Frontal cortex (tissue), 4 donors: ENCODE measurements around the gene ZNFX1. TPM values are rescaled to one million over a fixed set of nuclear protein-coding genes. Genes with fewer than 3 reads are reported as not detected.
"Not testable (repeated sequence)": the region's sequence is repeated elsewhere in the genome, so short reads cannot be mapped to it uniquely, and the experiment has no call there.

Experiments used
- DNase-seq, 2 donors: peaks; one replicate each; pipeline ENCODE4 v3.0.0; 2012; ENCODE audit warnings: low spot score in 2 of 2
- FAIRE-seq: peaks from 2 replicates; lab custom pipeline; 2012; peaks lifted over from hg19 to GRCh38; lab: Jason Lieb, UNC
- small RNA-seq: library from RNA; depleted of rRNA; stranded (forward); fragments of <200 nt; gene quantifications from one replicate; pipeline ENCODE3, GENCODE V24; 2014
- total RNA-seq: library from RNA; depleted of rRNA; stranded (reverse); fragments of >200 nt; gene quantifications from one replicate; pipeline ENCODE4 v1.2.3, GENCODE V29; 2014
- donor health status: control.
- donor health status: control.
- donor health status: control.

The ZNFX1 gene
- total RNA-seq, 1 donor from 2014 or later = 13.0 TPM

DNA sequence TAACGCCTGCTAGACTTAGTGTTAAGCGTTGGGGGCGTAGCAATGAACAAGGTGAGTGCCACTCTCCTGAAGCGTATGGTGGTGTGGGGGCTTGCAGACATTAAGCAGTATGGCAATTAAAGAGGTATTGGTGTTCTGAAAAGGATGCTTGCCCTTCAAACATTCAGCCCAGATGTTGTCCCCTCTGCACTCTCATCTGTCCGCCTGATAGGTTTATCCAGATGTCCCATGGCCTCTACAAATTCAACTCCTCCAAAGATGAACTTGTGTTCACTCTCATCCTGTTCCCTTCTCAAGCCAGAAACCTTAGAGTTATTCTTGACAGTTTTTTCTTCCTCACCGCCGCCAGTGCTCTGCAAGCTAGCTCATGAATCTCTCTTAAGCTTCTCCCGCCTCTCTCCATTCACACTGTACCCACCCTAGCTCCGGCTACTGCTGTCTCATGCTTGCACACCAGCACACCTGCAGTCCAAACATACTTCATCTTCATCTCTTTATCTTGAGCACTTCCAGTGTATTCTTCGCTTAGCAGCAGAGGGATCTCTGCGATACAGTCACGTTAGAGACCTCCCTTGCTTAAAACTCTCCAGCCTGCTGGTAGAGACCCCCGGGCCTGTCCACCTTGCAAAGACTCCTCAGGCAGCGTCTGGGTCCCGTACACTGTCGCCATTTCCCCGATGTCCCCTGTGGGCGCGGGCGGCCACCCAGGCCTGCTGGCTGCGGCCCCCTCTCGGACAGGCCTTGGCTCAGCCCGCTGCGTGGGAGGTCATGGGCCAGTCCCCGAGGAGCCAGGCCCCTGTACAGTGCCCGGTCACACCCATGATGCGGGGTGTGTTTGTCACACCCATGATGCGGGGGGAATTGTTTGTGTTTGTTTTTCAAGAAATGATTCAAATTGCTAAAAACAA, 57.7 kb downstream of the ZNFX1 start:
- DNase-seq (peak in 1 of 2 donors; percentile 25), FAIRE-seq (no peak)

DNA sequence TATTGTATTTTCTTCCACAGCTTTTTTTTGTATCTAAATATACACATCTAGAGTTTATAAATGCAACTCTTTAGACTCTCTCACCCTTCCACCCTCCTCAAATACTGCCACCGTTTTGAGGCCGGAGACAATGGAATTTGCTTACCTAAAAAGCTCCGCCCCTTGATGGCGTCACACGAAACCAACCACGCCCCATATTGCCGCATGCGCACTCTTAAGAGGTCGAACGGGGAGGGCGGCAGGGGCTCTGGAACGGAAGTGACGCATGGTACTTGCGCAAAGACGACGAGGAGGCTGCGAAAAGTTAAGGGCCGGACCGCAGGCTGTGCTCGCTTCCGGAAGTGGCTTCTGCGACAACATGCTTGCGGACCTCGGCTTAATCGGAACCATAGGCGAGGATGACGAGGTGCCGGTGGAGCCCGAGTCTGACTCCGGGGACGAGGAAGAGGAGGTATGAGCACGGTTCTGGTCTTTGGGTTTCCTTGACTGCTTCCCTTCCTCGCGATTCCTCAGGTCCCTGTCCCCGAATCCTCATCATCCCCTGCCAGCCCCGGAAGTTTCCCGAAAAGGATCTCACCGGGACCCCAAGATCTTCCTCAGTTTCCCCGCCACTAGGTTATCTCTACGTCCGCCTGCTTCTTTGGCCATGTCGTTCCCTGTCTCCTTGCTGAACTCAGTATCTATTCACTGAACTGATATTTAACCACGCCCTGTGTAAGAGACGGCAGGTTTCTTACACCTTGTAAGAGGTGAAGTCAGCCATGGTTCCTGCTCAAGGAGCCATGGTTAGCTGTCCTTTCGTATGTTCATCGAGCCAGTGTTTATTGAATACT, 58.5 kb downstream of the ZNFX1 start, which contains the start of gene DDX27:
Gene DDX27 (plus strand): TSS at position 326 of the 833 bp plus-strand sequence. CDS start 33 bp downstream, at position 359.
- peak; percentile 94 for FAIRE-seq
- peak; percentile 89 to 91 for DNase-seq

DNA sequence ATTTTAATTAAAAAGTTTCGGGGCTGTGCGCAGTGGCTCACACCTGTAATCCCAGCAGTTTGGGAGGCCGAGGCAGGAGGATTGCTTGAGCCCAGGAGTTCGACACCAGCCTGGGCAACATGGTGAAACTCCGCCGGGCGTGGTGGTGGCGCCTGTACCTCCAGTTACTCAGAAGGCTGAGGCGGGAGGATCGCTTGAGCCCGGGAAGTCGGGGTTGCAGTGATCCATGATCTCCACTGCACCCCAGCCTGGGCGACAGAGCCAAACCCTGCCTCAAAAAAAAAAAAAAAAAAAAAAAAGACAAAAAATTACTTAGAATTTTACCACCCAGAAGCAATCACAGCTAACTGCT, 59.1 kb downstream of the ZNFX1 start:
- not testable (repeated sequence) for DNase-seq, FAIRE-seq

DNA sequence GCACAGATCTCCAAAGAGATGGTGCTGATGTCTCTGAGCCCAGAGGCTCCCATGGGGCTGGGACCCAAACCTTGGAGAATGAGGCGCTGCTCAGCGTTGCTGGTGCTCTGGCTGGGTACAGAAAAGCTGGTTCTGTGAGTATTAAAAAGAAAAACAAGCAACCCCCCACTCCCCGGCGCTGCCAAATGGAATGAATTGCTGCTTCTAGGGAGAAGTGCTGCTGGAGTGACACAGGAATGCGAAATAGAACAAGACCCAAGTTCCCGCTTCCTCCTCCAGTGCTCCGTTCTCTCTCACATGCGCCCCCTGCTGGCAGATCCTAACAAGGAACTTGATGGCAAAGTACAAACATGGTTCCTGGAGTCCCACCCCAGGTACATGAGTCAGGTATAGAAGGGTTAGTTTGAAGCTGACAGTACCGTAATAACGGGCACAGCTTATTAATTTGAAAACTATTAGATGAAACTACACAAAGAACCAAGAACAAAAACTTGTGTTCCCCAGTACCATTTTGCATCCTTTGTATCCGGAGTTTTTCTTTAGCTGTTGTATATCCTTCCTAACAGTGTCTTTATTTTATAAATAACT, 60.8 kb downstream of the ZNFX1 start:
- DNase-seq (peak; percentile 57 to 64), FAIRE-seq (no peak)

DNA sequence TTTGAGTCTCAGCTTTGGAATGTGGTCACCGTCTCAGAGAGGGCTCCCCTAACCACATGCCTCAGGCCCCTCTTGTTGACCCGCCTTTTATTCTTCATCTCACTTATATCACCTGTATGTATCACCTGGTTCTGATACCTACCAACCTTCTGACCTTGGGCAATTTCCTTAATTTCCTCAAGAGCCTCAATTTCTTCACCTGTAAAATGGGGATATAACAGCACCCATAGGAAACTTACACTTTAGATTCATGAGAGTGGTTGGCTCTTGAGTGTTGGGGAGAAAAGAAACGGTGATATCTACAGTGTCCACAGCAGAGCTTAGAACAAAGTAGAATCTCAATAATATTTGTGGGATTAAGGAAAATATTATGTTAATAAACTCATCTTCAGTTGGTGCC, 62.6 kb downstream of the ZNFX1 start:
- FAIRE-seq (no peak), DNase-seq (no peak)

DNA sequence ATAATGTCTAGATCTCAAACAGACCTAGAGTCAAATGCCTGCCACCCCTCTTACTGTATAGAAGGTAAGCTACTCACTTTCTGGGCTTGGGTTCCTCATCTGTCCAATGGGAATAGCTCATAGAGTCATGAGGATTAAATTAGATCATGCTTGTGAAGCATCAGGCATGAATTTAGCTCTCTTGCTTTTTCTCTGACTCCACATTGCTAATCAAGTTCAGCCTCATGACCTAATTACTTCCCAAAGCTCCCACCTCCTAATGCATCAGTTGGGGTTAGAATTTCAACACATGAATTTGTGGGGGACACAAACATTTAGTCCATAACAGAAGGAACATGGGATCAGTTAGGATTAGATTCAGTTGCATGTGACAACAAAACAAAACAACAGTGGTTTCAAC, 63.3 kb downstream of the ZNFX1 start:
- DNase-seq (no peak), FAIRE-seq (no peak)

DNA sequence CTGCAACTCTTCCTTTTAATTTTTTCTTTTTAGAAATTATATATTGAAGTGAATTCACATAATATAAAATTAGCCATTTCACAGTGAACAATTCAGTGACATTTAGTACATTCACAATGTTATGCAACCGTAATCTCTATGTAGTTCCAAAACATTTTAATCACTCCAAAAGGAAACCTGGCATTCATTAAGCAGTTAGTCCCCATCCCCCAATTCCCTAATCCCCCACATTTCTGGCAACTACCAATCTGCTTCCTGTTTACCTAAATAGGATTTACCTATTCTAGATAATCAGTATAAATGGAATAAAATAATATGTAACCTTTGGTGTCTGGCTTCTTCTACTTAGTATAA, 67.1 kb downstream of the ZNFX1 start:
- FAIRE-seq = no peak
- DNase-seq = no peak

DNA sequence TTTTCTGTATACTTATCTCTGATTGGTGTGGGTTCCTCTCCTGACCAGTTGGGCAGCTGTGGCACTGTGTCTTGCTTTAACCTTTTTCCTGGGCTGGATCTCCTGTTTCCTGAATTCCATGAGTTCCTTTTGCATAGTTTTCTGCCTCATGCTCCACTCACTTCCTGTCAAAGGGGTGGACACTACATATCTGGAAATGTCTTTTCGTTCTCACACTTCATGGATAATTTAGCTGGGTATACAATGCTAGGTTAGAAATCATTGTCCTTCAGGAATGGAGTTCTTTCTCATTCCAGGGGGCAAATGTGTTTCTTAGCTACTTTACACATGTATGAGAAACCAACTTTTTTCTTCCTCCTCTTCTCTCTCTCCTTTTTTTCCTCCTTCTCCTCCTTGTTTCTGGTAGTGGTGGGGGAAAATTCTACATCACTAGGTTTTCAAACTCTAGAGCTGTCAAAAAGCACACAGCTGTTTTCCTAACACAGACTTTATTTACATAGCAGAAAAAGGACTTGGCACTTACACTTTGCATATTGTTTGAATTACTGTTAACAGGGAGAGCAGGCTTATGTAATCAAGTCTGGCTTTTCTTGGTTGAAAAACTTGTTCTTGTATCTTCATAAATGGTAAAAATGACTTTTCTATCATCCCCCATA, 67.6 kb downstream of the ZNFX1 start:
- DNase-seq (no peak), FAIRE-seq (no peak)

DNA sequence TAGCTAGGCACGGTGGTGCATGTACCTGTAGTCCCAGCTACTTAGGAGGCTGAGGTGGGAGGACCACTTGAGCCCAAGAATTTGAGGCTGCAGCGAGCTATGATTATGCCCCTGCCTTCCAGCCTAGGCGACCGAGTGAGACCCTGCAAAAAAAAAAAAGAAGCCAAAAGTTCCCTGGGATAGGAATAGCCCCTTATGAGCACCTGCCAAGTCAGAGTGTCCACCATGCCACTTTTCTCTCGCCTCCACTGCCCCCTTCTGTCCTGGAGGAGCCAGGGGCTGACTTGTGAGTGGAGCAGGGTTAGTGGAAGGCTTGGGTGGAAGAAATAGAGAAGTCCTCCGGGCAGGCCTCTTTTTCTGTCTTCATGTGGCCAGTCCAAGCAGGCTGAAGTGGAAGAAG, 70.8 kb downstream of the ZNFX1 start:
- FAIRE-seq = no peak

DNA sequence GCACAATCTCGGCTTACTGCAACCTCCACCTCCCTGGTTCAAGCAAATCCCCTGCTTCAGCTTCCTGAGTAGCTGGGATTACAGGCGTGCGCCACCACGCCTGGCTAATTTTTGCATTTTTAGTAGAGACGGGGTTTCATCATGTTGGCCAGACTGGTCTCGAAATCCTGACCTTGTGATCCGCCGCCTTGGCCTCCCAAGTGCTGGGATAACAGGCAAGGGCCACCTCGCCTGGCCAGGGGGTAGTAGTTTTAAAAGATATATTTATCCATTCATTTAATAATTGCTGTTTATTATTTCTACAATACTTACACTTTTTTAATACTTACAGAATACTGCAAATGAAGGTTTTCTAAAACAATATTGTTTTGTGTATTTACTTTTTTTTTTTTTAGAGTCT, 74.1 kb downstream of the ZNFX1 start:
- DNase-seq (no peak), FAIRE-seq (no peak)

More for the DNA sequence above, 70.8 kb downstream of the ZNFX1 start:
- DNase-seq = no peak

DNA sequence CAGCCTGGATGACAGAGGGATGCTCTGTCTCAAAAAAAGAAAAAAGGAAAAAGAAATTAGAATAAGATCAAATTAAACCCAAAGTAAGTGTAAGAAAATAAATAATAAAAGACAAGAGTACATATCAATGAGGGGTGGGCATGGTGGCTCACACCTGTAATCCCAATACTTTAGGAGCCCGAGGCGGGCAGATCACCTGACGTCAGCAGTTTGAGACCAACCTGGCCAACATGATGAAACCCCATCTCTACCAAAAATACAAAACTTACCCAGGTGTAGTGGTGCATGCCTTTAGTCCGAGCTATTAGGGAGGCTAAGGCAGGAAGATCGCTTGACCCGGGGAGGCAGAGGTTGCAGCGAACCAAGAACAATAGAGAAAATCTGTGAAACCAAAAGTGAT, 74.8 kb downstream of the ZNFX1 start:
- DNase-seq = no peak
- FAIRE-seq = no peak

DNA sequence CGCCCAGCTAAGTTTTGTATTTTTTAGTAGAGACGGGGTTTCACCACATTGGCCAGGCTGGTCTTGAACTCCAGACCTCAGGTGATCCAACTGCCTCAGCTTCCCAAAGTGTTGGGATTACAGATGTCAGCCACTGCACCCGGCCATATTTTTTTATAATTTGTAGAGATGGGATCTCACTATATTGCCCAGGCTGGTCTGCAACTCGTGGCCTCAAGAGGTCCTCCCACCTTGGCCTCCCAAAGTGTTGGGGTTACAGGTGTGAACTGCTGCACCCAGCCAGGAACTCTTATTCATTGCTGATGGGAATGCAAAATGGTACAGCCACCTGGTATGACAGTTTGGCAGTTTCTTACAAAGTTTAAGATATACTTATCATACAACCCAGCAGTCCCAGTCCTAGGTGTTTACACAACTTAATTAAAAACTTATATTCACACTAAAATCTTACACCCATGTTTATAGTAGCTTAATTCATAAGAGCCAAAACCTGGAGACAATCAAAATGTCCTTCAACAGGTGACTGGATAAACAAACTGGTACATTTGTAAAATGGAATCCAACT, 78.0 kb downstream of the ZNFX1 start:
- FAIRE-seq (no peak), DNase-seq (no peak)

DNA sequence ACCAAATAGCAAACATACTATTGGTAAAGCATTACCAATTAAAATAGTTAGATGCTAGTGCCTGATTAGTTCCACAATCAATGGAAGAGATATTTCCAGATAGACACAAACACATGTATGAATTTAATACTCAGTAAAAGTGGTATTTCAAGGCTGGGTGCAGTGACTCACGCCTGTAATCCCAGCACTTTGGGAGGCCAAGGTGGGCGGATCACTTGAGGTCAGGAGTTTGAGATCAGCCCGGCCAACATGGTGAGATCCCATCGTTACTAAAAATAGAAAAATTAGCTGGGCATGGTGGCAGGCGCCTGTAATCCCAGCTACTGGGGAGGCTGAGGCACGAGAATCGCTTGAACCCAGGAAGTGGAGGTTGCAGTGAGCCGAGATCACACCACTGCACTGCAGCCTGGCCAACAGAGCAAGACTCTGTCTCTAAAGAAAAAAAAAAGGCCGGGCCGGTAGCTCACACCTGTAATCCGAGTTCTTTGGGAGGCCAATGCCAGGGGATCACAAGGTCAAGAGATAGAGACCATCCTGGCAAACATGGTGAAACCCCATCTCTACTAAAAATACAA, 84.8 kb downstream of the ZNFX1 start:
- FAIRE-seq, DNase-seq: not testable (repeated sequence)

Small RNAs within 50 kb of the gene (small RNA-seq; reads per million reads assigned to genes)
- 6,807 reads per million, percentile 100 among the genes with 10 or more reads in this experiment for gene SNORD12B
- 2,919 reads per million, percentile 100 among the genes with 10 or more reads in this experiment for gene SNORD12C

Other genes with a start within 250 kb of the ZNFX1 start
- gene CSE1L, start 231.7 kb downstream of the ZNFX1 start, total RNA-seq = 172 TPM
- gene STAU1, start 89.7 kb downstream of the ZNFX1 start, total RNA-seq = 46.5 TPM
- gene DDX27, start 58.6 kb downstream of the ZNFX1 start, total RNA-seq = 19.6 TPM
- gene KCNB1, start 204.6 kb upstream of the ZNFX1 start, total RNA-seq = 5.7 TPM